Activated CD4-positive, alpha-beta T cell treated with anti-CD3 and anti-CD28 coated beads, Interleukin-2, amount 50 U/mL, for 1 hour (primary cell): Measurements from ENCODE around the gene CFAP410.
"Not testable (repeated sequence)": the region's sequence is repeated elsewhere in the genome, so short reads cannot be mapped to it uniquely, and the experiment has no call there.

Source experiments
- DNase-seq: peaks from one replicate; pipeline ENCODE4 v3.0.0-alpha.2; 2020

The CFAP410 gene

DNA sequence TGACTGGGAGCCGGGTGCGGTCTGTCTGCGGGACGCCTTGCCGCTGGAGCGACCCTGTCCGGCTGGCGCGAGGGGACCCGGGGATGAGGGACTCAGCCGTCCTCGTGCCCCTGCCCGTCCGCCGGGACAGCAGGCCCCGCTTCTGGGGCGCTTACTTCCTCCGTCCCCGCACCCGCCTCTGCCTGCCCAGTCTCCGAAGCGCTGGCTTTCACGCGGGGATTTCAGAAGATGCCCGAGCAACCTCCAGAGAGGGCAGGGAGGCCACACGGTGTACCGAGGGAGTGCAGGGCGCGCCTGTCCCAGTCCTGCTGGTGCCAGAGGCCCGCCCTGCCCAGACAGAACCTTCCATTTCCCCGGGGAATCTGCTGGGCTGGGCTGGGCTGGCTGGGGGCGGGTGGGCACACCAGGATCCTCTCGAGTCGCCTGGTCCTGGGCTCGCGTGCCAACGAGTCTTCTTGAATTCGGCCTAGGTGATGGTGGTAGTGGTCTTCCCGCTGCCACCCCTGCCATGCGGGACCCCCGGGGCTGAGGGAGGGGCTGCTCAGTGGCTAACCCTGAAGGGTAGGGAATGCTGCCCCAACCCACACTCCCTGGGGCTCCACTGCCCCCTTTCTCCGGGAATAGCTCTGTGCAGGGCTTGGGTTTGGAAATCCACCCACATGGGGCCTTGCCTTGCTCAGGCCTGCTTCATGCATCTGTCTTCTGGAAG is 11.7 kb upstream of the CFAP410 start:
- DNase-seq = no peak

DNA sequence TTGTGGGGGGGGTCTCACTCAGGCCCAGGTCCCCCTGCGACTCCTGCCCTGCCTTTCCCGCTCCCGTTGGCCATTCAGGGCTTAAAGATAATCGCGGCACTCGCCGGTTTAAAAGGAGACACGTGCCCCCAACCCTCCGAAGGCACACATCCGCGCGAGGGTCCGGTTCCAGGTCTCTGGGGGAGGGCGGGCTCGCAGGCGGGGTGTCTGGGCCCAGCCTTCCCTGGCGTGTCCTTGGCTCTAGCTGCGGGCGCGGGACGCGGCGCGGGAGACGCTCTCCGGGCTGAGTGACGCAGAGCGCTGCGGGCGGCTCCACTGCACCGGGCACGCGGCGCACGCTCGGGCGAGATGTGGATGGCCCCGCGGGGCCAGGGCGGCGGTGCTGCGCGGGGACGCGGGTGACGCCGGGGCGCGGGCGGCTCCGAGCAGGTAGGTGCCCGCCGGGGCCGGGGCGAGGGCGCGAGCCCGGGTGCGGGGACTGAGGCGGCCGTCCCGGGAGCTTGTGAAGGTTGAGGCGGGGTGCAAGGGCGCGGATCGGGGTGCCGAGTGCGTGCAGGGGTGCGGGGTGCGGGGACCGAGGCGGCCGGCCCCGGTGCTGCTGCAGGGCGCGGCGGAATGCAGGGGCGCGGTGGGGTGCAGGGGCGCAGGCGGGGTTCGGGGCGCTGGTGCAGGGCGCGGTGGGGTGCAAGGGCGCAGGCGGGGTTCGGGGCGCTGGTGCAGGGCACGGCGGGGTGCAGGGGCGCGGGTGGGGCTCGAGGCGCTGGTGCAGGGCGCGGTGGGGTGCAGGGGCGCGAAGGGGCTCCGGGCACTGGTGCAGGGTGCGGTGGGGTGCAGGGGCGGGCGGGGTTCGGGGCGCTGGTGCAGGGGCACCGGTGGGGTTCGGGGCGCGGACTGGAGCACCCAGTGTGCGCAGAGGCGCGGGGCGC is 10.9 kb upstream of the CFAP410 start:
- no peak for DNase-seq

DNA sequence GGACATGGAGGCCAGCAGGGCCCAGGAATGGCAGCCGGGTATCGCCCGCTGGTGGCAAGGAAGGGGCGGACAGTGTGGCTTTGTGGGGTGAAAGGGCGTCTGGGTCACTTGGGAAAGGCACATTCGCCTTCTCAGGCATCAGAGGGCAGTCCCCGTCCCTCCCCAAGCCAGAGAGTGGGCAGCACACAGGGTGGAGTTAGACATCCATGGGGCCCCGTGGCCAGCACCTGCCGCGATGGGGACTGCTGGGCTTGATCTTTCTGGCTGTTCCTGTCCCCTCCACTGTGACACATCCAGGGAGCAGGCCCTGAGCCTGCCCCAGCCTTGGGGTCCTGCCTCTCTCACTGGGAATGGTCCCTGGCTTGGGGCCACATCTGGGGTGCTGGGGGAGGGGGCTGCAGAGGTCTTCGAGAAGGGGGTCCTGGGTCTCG is 10.2 kb upstream of the CFAP410 start:
- no peak for DNase-seq

DNA sequence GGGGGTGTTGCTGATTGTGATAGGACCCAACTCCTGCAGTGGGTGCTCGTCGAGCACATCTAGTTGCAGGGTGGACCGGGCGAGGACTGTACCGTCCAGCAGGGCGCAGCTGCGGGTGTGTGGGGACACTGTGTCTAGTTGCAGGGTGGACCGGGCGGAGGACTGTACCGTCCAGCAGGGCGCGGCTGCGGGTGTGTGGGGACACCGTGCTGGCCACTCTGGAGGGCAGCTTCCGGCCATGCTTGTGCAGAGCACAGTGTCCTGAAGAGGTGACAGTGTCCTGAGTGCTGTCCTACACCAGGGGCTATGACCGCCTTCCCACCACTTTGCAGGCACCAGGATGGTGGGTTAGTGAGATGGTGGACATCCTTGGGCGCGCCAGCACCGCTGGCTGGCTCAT is 9.7 kb upstream of the CFAP410 start:
- DNase-seq = no peak

DNA sequence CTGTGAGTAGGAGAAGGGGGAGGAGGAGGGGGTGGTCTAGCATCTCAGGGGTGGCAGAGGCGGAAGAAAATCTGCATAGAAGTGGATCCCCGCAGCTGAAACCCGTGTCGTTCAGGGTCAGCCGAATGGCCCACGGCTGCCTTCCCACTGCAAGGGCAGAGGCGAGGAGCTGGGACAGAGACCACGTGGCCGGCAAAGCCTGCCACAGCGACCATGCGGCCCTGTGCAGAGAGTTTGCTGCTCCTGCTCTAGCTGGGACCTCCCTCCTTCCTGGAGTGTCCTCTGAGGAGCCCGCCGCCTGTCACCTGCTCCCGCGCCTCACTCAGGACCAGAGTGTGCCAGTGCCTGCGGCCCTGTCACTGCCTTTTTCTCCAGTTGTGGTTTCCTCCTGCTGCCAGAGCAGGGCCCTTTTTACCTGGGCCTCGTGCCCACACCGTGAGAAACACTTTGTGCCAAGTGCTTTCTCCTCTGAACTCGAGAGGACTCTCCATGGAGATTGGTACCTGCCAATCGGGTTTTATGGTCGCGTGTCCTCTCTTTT is 8.8 kb upstream of the CFAP410 start:
- no peak for DNase-seq

DNA sequence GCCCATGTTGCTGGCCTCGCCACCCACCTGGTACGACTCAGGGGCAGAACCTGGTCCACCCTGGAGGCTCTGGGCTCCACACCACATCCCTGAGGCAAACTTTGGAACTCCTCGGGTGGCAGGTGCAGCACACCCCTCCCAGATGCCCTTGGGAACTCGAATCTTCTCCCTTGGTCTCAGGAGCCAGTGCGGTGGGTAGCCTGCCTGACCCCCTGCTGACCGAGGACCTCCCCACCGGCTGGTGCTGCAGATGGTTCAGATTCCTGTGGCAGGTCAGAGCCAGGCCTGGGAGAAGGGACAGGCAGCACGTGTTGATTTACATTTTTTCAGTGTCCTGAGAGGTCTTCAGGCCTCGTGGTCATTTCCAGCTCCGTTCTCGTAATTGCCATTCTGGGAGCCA is 6.3 kb upstream of the CFAP410 start:
- DNase-seq = no peak

DNA sequence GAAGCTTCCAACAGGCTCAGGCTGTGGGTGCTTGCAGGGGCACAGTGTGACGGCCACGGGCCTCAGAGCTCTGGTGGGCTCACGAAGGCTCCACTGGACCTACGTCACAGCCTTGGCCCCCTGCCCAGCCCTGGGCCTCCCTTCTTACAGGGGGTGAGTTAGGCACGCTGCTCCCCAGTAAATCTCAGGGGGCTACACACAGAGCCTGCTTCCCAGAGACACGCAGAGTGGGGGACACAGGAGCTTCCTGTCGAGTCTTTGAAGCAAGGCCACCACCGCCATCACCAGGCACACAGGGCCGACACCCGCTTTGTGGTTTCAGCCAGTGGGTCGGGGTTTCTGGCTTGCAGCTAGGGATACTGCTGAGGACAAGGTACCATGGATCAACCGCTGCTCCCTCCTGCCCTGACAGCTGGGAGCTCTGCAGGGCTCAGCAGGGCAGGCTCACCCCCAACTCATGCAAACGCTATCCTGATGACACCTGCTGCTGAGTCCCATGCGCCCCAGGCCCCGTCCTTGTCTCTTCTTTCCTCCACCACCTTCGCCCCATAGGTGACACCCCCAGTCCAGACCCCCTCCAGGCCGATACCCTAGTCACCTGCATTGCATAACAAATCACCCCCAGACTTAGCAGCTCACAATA is 5.5 kb upstream of the CFAP410 start:
- DNase-seq = no peak

DNA sequence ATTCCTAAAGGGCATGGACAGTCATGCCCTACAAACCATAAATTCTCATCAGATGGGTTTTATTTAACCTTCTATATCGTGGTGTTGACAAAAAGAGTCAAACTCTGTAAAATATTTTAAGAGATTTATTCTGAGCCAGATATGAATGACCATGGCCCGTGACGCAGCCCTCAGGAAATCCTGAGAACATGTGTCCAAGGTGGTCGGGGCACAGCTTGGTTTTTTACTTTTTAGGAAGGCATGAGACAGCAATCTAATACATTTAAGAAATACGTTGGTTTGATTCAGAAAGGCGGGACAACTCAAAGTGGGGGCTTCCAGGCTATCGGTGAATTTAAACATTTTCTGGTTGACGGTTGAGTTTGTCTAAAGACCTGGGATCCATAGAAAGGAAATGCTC is 3.8 kb upstream of the CFAP410 start:
- DNase-seq = not testable (repeated sequence)

DNA sequence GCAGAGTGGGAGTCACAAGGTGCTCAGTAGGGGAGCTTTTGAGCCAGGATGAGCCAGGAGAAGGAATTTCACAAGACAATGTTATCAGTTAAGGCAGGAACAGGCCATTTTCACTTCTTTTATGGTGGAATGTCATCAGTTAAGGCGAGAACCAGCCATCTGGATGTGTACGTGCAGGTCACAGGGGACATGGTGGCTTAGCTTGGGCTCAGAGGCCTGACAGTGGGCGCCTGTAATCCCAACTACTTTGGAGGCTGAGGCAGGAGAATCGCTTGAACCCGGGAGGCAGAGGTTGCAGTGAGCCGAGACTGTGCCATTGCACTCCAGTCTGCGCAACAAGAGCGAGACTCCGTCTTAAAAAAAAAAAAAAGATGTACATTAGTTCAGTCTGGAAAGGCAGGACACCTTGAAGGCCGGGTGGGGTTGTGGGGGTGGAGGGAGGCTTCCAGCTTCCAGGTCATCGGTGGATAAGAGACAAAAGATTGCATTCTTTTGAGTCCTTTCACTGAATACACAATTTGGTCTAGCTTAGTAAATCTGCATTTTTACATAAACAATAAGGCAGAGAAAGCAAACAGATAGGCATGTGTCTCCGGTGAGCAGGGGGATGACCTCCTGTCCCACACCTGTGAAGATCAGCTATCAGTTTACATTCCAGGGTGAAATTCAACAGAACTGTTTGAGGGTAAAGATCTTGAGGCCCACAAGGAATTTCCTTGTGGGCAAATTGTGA is 2.7 kb upstream of the CFAP410 start:
- DNase-seq = not testable (repeated sequence)

DNA sequence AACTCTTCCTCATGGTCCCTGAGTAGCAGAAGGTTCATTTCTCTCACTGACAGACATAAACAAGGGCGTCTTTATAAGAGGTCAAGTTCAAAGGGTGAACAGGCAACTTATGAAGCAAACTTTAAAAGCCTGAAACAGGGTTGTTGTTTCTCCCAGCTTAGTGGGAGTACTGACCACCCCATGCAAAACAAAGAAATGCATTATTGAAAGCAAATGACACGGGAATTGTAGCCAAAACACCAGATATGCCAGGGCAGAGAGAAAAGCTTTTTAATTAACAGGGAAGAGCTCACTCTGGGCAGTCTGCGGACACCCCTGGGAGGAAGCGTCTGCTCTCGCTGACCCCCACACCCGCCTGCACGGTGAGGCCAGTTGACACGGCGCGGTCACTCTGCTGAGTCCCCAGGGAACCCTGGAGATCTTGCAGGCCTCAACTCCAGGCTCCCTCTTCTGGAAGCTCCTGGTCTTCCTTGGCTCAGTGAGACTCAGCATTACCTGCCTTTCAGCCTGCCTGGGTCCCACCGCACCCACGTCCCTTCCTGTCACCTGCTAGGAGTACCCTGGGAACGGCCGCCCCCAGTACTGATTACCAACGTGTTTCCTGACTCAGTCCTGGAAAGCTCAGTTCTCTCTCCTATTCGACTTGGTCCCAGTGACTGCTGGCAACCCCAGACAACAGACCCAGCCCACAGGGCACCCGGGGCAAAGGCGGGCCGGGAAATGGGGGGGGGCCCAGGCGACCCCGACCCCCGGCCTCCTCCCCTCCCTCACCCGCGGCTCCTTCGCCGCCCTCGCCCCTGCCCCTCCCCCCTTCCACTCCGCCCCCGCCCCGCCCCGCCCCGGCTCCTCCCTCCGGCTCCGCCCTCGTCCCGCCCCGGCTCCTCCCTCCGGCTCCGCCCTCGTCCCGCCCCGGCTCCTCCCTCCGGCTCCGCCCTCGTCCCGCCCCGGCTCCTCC is 972 bp downstream of the CFAP410 start:
- no peak for DNase-seq

DNA sequence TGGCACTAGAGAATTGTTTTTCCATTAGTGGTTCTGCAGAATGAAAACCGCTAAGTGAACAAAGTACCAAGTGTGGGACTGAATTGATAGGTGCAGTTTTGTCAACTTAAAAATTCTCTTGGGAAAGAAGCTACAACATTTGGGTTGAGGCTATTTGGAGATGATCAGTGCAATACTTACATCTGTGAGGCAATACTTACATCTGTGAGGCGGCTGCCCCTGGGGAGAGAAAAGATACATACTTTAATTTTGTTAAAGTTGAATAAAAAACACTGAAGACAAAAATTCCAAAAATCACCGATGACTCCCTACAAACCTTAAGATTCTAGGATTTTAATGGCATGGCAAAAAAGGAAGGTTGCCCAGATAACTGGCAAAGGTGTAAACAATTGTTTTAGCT is 1.7 kb downstream of the CFAP410 start:
- DNase-seq = no peak

DNA sequence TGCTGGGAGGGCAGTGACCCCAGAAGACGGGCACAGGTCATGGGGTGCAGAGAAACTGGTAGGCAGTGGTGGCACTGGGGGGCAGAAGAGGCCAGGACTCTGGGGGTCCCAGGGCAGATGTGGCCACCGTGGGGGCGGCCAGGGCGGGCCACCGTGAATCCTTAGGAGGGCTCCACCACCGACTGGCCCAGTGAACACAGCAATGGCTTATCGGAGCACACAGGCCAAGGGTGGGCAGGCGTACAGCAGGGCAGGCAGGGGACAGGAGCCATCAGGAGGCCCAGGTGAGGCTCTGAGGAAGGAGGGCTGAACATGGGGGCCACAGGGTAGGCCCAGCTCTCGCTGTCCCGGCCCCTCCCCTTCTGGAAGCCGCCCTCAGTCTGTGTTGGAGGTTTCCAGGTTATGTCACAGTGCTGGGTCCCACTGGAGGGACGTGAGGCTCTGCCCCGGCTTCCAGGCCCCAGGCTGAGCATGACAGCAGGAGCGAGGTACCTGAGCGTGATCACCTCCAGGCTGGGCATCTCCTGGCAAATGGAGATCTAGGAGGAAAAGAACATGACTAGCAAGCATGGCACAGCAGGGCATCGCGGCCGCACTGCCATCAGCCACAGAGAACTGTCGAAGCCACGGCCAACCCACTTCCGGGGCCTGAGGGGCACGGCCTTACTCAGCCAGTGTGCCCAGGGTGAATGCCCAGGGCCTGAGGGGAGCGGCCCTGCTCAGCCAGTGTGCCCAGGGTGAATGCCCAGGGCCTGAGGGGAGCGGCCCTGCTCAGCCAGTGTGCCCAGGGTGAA is 3.7 kb downstream of the CFAP410 start:
- no peak for DNase-seq

DNA sequence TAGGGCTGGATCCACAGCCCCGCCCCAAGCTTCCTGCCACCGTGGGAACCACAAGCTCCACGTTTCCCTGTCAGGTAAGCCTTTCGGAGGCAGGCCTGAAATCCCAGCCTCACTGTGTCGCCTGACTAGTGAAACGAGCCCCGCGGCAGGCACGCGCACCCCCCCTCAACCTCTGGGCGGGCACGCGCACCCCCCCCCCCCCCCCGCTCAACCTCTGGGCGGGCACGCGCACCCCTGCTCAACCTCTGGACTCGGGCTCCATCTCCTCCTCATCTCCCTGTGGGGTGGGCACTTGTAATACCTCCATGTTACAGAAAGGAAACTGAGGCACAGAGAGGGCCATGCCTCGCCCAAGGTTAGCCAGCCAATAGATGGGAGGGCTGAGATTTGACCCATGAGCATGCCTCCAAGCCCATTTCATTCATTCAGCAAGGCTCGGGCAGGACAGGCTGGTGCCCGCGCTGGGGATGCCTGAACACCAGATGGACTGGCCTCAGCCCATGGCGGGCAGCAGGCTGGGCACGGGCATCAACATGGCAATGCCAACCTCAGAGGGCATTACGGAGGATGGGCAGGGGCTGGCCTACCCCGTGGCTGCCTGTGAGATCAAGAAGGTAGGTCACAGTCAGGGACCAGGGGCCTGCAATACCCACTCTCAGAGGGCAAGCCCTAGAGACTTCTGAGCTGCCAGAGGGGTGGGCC is 4.7 kb downstream of the CFAP410 start:
- DNase-seq = no peak

DNA sequence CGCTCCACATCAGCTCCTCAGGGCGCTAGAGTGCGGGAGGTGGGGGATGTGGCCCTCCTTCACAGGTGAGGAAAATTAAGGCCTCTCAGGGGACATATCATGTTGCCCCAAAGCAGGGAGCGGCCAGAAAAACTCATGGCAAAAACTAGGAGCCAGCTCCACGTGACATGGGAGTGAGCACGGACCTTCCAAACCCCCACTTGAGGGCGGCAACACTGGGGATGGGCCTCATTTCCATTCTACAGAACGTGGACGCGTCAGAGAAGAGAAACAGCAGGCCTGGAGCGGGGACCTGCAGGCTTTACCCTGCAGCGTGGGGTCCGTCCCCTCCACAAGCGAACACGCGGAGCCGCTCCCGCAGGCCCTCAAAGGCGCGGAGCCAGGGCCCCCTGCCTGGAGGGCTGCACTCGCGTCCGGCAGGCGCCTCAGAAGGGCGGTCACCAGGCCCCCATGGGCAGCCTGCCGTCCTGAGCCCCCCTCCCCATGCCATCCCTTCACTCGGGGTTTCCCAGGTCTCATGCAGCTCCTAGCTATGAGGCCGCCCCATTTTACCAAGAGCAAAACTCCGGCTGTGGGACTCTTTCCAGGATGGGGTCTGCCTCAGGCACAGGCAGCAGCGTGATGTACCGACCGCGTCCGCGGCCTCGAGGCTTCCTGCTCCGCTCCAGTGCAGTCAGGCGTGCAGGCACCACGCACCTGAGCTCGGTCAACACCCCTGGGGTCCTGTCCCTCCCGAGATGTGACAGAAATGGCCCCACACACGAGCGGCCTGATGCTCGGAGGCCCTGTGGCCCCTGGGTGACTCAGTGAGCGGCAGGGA is 5.5 kb downstream of the CFAP410 start:
- no peak for DNase-seq

DNA sequence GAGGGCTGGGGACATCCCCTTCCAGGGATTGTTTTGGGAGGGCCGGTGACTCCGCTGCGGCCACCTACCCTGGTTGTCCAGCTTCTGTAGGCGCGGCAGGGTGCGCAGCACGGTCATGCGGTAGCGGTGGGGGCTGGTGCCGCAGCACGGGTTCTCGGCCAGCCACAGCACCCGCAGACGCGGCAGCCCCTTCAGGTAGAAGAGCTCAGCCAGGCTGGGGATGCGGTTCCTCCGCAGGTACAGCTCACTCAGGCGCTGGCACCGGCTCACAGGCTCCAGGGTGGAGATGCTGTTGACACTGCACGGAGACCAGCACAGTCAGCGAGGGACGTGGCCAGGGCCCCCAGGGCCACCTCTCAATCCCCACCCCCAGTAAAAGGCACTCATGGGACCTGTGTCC is 6.2 kb downstream of the CFAP410 start:
- no peak for DNase-seq

DNA sequence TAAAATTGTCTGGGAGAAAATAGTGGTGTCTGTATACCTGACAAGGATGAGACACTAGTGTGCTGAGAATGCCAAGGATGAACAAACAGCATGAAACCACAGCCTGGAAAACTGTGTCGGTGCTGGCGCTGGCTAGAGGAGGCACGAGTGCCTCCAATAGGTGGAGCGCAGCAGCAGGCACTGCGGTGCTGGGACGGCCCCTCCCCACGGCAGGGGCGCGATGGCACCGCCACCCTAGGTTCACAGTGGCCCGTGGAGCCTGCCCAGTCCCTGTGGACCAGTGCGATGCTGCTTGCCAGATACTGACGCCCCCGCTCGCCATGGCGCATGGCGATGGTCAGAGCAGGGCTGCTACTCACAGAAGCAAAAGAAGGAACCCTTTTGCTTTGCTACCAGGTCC is 6.8 kb downstream of the CFAP410 start:
- no peak for DNase-seq

DNA sequence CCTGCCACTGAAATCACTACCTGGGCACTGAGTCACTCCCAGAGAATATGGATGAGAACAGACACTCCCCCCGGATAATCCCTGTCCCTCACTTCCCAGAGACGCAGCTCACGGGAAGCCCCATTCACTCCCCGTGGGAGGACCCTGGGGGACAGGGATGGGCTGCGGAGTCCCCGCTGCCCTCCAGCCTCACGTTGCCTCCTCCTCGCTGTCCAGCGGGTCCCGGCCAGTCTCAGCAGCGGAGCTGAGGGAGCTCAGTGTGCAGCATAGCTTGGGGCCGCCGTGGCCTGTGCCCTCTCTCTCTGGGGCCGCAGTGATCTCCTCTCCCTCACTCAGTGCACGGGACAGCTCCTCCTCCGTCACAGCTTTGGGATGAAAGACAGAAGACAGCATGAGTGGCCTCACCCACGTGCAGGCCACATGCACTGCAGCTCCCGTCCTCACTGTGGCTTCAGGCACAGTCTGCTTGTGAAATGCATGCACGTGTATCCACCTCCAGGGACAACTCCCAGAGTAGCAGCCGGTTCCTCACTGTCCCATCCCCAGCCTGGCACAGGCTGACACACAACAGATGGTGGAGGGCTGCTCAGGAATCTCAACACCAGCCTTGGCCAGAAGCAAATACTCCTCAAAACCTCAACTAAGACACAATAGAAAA is 7.4 kb downstream of the CFAP410 start:
- DNase-seq = no peak

DNA sequence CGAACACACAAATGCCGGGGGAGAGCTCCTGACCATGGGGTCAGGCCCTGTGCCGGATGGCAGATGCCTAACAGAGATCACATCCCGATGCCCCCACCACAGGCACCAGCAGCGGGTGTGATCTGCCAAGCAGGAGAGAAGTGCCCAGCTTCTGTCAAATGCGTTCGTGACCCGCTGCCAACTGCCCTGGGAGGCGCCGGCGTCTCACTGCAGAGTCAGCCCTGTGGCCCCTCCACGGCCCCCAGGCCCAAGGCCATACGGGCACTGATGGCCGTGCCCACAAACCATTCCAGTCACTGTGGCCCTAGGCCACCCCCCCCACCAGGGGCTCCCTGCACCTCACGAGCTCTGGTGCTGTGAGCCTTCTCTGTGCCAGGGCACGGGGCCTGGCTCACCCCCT is 8.0 kb downstream of the CFAP410 start:
- DNase-seq = no peak

DNA sequence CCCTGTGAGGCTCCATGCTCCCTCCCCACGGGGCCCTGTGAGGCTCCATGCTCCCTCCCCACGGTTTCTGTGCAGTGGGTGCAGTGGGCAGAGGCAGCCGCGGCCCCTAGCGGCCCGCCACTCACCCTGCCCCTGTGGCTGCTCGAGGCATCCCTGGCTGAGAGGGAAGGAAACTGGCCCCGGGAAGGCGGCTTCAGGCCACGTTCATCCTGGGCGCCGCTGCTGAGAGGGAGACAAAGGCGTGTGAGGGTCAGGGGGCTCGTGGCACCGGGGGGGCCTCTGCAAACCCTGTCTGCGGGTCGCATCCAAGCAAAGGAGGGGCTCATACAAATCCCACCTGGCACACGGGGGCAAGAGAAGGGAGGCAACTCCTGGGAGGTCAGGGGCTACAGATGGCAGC is 8.5 kb downstream of the CFAP410 start:
- DNase-seq = no peak
